K562 (cell line): Measurements from ENCODE around the gene GFRA1.

Source experiments
- E2F1 ChIP-seq: sonication (generic); formaldehyde crosslinking; IDR thresholded peaks from 2 replicates; pipeline ENCODE4 v1.8.1; 2023; ENCODE audit warnings: mild to moderate bottlenecking, missing genetic modification reagents, moderate library complexity
- EHMT2 ChIP-seq: fragments of 450-650 bp; IDR thresholded peaks from 2 replicates; pipeline ENCODE4 v1.6.1; 2018; ENCODE audit warnings: antibody characterized with exemption
- GABPA ChIP-seq: fragments of 200-800 bp; sonication (Bioruptor generic); conservative IDR thresholded peaks from 2 replicates; pipeline ENCODE4 v1.6.1; 2016; ENCODE audit warnings: low read depth, missing genetic modification characterization, missing compliant biosample characterization
- GATAD2A ChIP-seq: fragments of 450-650 bp; IDR thresholded peaks from 2 replicates; pipeline ENCODE4 v1.6.1; 2017
- MBD2 ChIP-seq: sonication (generic); IDR thresholded peaks from 2 replicates; pipeline ENCODE4 v1.6.1; 2016; ENCODE audit warnings: low read depth, borderline replicate concordance
- MECOM ChIP-seq: fragments of 250-450 bp; sonication (Bioruptor Pico); IDR thresholded peaks from 2 replicates; pipeline ENCODE4 v1.8.0; 2022; ENCODE audit warnings: inconsistent platforms
- PBX2 ChIP-seq, 2 experiments: IDR thresholded peaks in 1 of 2; conservative IDR thresholded peaks in 1 of 2; 2 replicates each; pipeline ENCODE4 v1.6.1; 2016; ENCODE audit warnings: low read depth in 2 of 2, mild to moderate bottlenecking in 1 of 2, missing compliant biosample characterization in 1 of 2, missing genetic modification characterization in 1 of 2, moderate library complexity in 1 of 2
- PHF20 ChIP-seq: fragments of 450-650 bp; IDR thresholded peaks from 2 replicates; pipeline ENCODE4 v1.6.1; 2018; ENCODE audit not compliant: partially characterized antibody
- PKNOX1 ChIP-seq: fragments of 450-650 bp; IDR thresholded peaks from 2 replicates; pipeline ENCODE4 v1.6.1; 2016
- POLR2A ChIP-seq: fragments of 450-650 bp; conservative IDR thresholded peaks from 2 replicates; pipeline ENCODE4 v1.6.1; 2016
- PRDM10 ChIP-seq: fragments of 450-650 bp; IDR thresholded peaks from 2 replicates; pipeline ENCODE4 v1.6.1; 2018; ENCODE audit not compliant: partially characterized antibody
- ZNF165 ChIP-seq: fragments of 250-450 bp; sonication (Bioruptor Pico); IDR thresholded peaks from 2 replicates; pipeline ENCODE4 v1.4.0; 2020; ENCODE audit warnings: borderline replicate concordance

GRCh38 chr10:116118847-116119246 lies 154.2 kb downstream of the GFRA1 start:
- TF ChIP-seq MECOM (CRISPR knock-in tag) (no peak), PRDM10 (no peak), MBD2 (no peak), ZNF165 (no peak), EHMT2 (no peak), PKNOX1 (no peak), PBX2 (CRISPR knock-in tag; IDR thresholded peaks at IDR 0.05; ENCODE audit: low read depth) (no peak), PBX2 (tag; conservative IDR thresholded peaks at IDR 0.05; ENCODE audit: low read depth) (no peak), POLR2A (no peak), E2F1 (CRISPR knock-in tag) (no peak), PHF20 (no peak), GABPA (tag) (no peak), GATAD2A (no peak)
